AG04449 (cell line): ENCODE measurements around the gene RAD9B.

Experiments
- CTCF ChIA-PET: fragments of 350-600 bp; formaldehyde crosslinking; extraction: SDS; loops from one replicate; lab custom pipeline; 2021; ENCODE audit warnings: antibody characterized with exemption; lab: Yijun Ruan, JAX
- POLR2A ChIA-PET: fragments of 400-600, 350-600 bp; formaldehyde crosslinking; extraction: SDS; loops from one replicate; lab custom pipeline; 2020; ENCODE audit warnings: antibody characterized with exemption, inconsistent platforms; lab: Yijun Ruan, JAX
- DNase-seq: peaks from one replicate; pipeline ENCODE4 v3.0.0-alpha.2; 2010; ENCODE audit warnings: low read depth, low spot score
- H3K4me3 ChIP-seq: 2 replicates; pipeline ENCODE4 v1.5.1; 2011; ENCODE audit warnings: low read depth, mild to moderate bottlenecking, control low read depth, low read length
- CTCF ChIP-seq: IDR thresholded peaks from one replicate; pipeline ENCODE4 v1.5.1; 2011; ENCODE audit warnings: mild to moderate bottlenecking, moderate library complexity, low read length, control low read depth, inconsistent platforms; ENCODE audit not compliant: insufficient read depth; ENCODE audit errors: missing control alignments

The RAD9B gene

GRCh38 chr12:110533607-110534006 lies 31.5 kb downstream of the RAD9B start:
- TF ChIP-seq CTCF: no peak
- ChIA-PET CTCF (interaction anchor here (1.3 to 9.0 kb wide), 6 partner anchors 10 to 863 kb away, joined by 3 to 85 read pairs (median 7); partner anchors contain the start of genes FAM216A and GPN3), POLR2A (no interaction called here)
- H3K4me3 ChIP-seq: no peak overlapping the region
- DNase-seq: no peak

GRCh38 chr12:110534811-110535210 lies 32.7 kb downstream of the RAD9B start:
- ChIA-PET CTCF (interaction anchor here (1.2 to 9.0 kb wide), 7 partner anchors 17 to 862 kb away, joined by 3 to 85 read pairs (median 4); partner anchors contain the start of genes ARPC3, FAM216A and GPN3), POLR2A (interaction anchor here (0.7 kb wide), 1 partner anchor 10 kb away, joined by 3 read pairs; no protein-coding TSS in a partner anchor)
- H3K4me3 ChIP-seq: no peak overlapping the region
- TF ChIP-seq CTCF: no peak
- no peak for DNase-seq

GRCh38 chr12:110536834-110537604 lies 34.9 kb downstream of the RAD9B start:
- CTCF ChIA-PET: interaction anchor here (1.3 to 9.0 kb wide), 4 partner anchors 13 to 64 kb away, joined by 4 to 85 read pairs (median 20); no protein-coding TSS in a partner anchor
- H3K4me3 ChIP-seq: no peak overlapping the region
- POLR2A ChIA-PET: interaction anchor here (0.6 kb wide), 1 partner anchor 14 kb away, joined by 3 read pairs; no protein-coding TSS in a partner anchor
- no peak for TF ChIP-seq CTCF
- no peak for DNase-seq

GRCh38 chr12:110537605-110538409 lies 35.7 kb downstream of the RAD9B start:
- H3K4me3 ChIP-seq: no peak overlapping the region
- CTCF ChIA-PET: interaction anchor here (0.8 to 9.0 kb wide), 7 partner anchors 11 to 63 kb away, joined by 4 to 85 read pairs (median 9); no protein-coding TSS in a partner anchor
- TF ChIP-seq CTCF: no peak
- DNase-seq: no peak
- POLR2A ChIA-PET: no interaction called here

GRCh38 chr12:110538869-110539622 lies 36.9 kb downstream of the RAD9B start:
- ChIA-PET POLR2A (no interaction called here), CTCF (interaction anchor here (0.8 to 9.0 kb wide), 8 partner anchors 10 to 62 kb away, joined by 3 to 85 read pairs (median 4); no protein-coding TSS in a partner anchor)
- H3K4me3 ChIP-seq: no peak overlapping the region
- no peak for TF ChIP-seq CTCF
- DNase-seq: no peak
